Cardiac muscle cell (in vitro differentiated cells and primary cell): Measurements from ENCODE around the gene PDE2A. TPM values are rescaled to one million over a fixed set of nuclear protein-coding genes. Genes with fewer than 3 reads are reported as not detected.

Experiments
- DNase-seq, 2 donors: peaks; one replicate each; pipeline versions ENCODE4 v3.0.0 to v3.0.0-alpha.2; 2010 to 2017; ENCODE audit warnings: low read depth in 1 of 2, low spot score in 1 of 2
- H3K27ac ChIP-seq: fragments of 200-600 bp; sonication (generic); 2 replicates; pipeline ENCODE4 v1.5.1; 2016
- H3K27me3 ChIP-seq: fragments of 200-600 bp; sonication (generic); 2 replicates; pipeline ENCODE4 v1.6.0; 2016; ENCODE audit warnings: control low read depth
- H3K36me3 ChIP-seq: fragments of 200-600 bp; sonication (generic); 2 replicates; pipeline ENCODE4 v1.5.1; 2016; ENCODE audit warnings: control low read depth
- H3K4me1 ChIP-seq: fragments of 200-600 bp; sonication (generic); 2 replicates; pipeline ENCODE4 v1.8.1; 2017; ENCODE audit warnings: low read depth, mild to moderate bottlenecking, mixed run types
- H3K4me3 ChIP-seq: fragments of 200-600 bp; sonication (generic); 2 replicates; pipeline ENCODE4 v1.5.1; 2016; ENCODE audit warnings: mild to moderate bottlenecking
- H3K9me3 ChIP-seq: fragments of 200-600 bp; sonication (generic); 2 replicates; pipeline ENCODE4 v1.5.1; 2017; ENCODE audit warnings: low read depth, mild to moderate bottlenecking, control low read depth
- polyA plus RNA-seq: library from polyadenylated mRNA; unstranded; fragments of >200 nt; fragmentation: Nextera tagmentation; extraction: Ambion mirVana; gene quantifications from 2 replicates; pipeline ENCODE4 v1.2.1, GENCODE V29; 2016
- total RNA-seq: library from RNA; depleted of rRNA; stranded (reverse); fragments of >200 nt; gene quantifications from 2 replicates; pipeline ENCODE4 v1.2.3, GENCODE V29; 2016
- TF ChIP-seq, protein P1 (sequence below): IDR thresholded peaks from 2 replicates; pipeline ENCODE4 v1.5.1; 2012; ENCODE audit warnings: low read depth, mild to moderate bottlenecking, low read length

The PDE2A gene
- total and polyA plus RNA-seq, 2 experiments from 2014 or later: 0.92 TPM; not detected in 1

DNA sequence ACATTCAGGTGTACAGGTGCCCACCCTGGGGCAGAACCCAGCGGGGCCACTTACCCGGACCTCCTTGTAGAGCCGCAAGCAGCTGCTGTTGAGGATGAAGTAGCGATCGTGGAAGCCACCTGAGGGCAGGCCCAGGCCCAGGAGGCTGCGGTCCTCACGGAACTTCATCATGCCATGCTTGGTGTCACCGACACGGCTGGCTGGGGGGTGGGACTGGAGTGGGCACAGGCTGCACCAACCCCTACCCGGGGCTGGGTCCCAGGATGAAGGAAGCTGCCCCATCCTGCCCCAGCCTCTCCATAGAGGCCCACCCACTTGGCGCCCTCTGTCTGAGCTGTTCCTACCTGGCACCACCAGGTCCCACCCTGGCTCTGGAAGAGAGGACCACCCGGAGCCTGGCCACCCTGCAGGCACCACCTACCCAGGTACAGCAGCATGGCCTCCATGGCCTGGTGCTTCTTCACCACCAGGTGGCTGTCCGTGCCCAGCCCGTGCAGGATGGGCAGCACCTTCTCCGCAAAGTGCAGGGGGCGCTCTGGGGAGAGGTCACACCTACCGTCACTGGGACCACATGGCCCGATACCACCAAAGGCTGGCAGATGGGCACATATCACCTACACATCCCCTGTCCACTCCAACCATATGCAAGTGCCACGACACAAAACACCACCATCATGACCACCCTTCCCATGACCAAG, 19.2 kb upstream of the PDE2A start:
- TF ChIP-seq, protein P1, sequence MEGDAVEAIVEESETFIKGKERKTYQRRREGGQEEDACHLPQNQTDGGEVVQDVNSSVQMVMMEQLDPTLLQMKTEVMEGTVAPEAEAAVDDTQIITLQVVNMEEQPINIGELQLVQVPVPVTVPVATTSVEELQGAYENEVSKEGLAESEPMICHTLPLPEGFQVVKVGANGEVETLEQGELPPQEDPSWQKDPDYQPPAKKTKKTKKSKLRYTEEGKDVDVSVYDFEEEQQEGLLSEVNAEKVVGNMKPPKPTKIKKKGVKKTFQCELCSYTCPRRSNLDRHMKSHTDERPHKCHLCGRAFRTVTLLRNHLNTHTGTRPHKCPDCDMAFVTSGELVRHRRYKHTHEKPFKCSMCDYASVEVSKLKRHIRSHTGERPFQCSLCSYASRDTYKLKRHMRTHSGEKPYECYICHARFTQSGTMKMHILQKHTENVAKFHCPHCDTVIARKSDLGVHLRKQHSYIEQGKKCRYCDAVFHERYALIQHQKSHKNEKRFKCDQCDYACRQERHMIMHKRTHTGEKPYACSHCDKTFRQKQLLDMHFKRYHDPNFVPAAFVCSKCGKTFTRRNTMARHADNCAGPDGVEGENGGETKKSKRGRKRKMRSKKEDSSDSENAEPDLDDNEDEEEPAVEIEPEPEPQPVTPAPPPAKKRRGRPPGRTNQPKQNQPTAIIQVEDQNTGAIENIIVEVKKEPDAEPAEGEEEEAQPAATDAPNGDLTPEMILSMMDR: no peak
- DNase-seq: no peak
- peaks cover 47% of the 10 kb centered on the region for H3K36me3 ChIP-seq

DNA sequence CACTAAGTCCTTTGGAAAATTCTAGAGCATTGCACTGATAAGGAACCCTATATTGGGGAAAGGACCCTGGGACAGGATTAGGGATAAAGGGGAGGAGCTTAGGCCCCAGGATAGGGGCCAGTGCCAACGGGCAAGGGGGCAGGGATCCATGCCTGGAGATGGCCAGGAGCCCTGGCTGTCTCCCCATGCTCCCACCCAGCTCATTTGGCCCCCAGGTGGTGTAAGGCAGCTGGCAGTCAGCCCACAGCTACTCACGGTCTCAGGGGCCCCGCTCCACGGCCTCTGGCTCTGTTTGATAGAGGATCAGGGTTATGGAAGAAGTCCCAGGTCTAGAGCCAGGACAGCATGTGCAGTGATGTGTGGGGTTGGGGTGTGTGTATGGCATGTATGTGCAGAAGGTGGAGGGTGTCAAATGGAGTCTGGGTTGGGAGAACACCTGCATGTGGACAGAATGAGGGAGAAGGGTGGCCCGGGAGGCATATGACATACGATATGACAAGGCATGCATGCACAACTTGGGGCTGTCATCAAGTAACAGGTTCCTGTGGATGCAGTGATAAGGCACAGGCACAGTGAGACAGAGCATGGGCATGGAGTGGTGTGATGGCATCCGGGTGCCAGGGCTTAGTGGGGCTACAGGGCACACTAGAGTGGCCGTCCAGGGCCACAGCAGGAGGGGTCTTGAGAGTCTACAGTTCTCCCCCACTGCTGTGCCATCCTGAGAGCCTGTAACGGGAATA, 18.4 kb upstream of the PDE2A start:
- Histone ChIP-seq H3K27ac (no peak overlapping the region), H3K27me3 (no peaks in the 10 kb centered on the region), H3K9me3 (no peaks in the 10 kb centered on the region), H3K4me3 (no peak overlapping the region), H3K36me3 (peaks cover 48% of the 10 kb centered on the region), H3K4me1 (no peaks in the 10 kb centered on the region)
- TF ChIP-seq, protein P1: no peak
- DNase-seq: no peak

More for the DNA sequence above, 19.2 kb upstream of the PDE2A start:
- Histone ChIP-seq H3K4me1 (no peaks in the 10 kb centered on the region), H3K27ac (no peak overlapping the region), H3K9me3 (no peaks in the 10 kb centered on the region), H3K4me3 (no peak overlapping the region), H3K27me3 (no peaks in the 10 kb centered on the region)

DNA sequence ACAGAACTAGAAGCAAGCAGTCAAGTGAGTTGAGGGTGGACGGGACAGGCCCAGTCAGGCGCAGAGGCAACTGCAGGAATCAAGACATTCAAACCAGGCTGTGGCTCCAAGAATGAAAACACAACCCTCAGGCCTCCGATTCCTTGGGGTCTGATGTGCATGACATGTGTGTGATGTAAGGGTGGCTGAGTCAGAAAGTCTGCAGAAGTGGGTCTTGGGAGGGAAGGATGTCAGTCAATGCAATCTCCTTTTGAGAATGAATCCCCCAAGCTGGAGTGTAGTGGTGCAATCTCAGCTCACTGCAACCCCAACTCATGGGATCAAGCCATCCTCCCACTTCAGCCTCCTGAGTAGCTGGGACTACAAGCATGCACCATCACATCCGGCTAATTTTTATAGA, 15.9 kb upstream of the PDE2A start:
- H3K27me3 ChIP-seq: no peaks in the 10 kb centered on the region
- DNase-seq: no peak
- peaks cover 40% of the 10 kb centered on the region for H3K36me3 ChIP-seq
- H3K4me1 ChIP-seq: no peaks in the 10 kb centered on the region
- TF ChIP-seq, protein P1: no peak
- no peaks in the 10 kb centered on the region for H3K9me3 ChIP-seq
- no peak overlapping the region for H3K27ac ChIP-seq
- no peak overlapping the region for H3K4me3 ChIP-seq

DNA sequence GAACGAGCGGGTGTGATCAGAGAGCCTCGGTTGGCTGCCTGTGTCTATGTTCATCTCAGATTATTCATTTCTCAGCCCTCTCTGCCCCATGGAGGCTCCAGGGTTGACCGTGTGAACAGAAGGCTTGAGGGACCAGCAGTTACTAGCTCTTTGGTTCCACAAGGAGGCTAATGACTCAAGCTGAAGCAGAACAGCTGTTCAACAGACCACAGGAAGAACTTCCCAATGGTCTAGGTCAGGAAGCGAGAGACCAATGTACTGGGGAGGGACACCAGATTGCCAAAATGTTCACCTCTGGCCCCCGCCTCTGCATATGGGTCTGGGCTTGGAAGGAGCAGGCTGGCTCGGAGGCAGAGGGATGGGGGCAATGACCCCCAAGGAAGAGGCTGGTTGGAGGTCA, 14.7 kb upstream of the PDE2A start:
- no peak overlapping the region for H3K4me3 ChIP-seq
- peaks cover 28% of the 10 kb centered on the region for H3K36me3 ChIP-seq
- no peaks in the 10 kb centered on the region for H3K9me3 ChIP-seq
- peak in 1 of 2 donors; percentile 25 for DNase-seq
- no peaks in the 10 kb centered on the region for H3K27me3 ChIP-seq
- TF ChIP-seq, protein P1: no peak
- H3K4me1 ChIP-seq: no peaks in the 10 kb centered on the region
- H3K27ac ChIP-seq: no peak overlapping the region

DNA sequence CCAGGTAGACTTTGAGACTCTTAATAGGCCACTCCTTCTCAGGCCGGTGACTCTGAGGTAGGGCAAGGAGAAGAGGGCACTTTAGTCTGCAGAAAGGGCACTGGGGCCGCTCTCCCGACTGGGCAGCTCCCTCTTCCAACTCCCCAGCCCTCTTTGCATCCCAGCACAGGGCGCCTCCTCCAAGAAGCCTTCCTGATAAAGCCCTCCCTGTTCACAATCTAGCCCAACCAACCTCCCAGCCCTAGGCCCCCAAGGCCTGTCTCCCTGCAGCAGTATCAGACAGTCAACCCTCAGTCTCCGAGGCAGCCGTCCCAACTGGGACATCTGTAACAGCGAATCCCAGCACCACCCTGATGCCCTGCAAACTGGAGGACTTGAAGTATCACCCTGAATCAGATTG, 14.3 kb upstream of the PDE2A start:
- Histone ChIP-seq H3K9me3 (no peaks in the 10 kb centered on the region), H3K4me1 (no peaks in the 10 kb centered on the region), H3K27ac (no peak overlapping the region), H3K36me3 (peaks cover 25% of the 10 kb centered on the region), H3K4me3 (no peak overlapping the region), H3K27me3 (no peaks in the 10 kb centered on the region)
- DNase-seq: no peak
- TF ChIP-seq, protein P1: no peak
